Measurements from ENCODE around the gene TMEM132A.

GRCh38 chr11:60891103-60891741 lies 33.0 kb upstream of the TMEM132A start:
- TF ChIP-seq CTCF (IDR thresholded peaks at IDR 0.05) (no peak), POLR2AphosphoS5 (IDR thresholded peaks at IDR 0.05) (no peak)
